Measurements from ENCODE around the gene MRPL36. TPM values are rescaled to one million over a fixed set of nuclear protein-coding genes. Genes with fewer than 3 reads are reported as not detected.
A peak's percentile ranks its signal among the peaks of the same experiment; 100 is the strongest.
"Not testable (repeated sequence)": the region's sequence is repeated elsewhere in the genome, so short reads cannot be mapped to it uniquely, and the experiment has no call there.

MRPL36 gene
- 10 to 100 TPM; 22.7 to 32.5 (median 27.5) TPM for polyA plus RNA-seq (ENCODE audit: insufficient read depth in 1 of 5, insufficient read length in 5 of 5, low replicate concordance in 1 of 5)
- long read RNA-seq, donor 1, transcript MRPL36-204 (2 exons, 686 nt), result minor isoform, 7 of 404 reads
- long read RNA-seq, donor 1, transcript MRPL36-202 (2 exons, 610 nt), result major isoform, 23 of 404 reads
- long read RNA-seq, donor 1, partial matches to known transcripts, result 89 of 404 reads
- long read RNA-seq, donor 1, other reads (novel, unspliced or antisense), result 285 of 404 reads
- long read RNA-seq, donor 2, transcript MRPL36-202 (2 exons, 610 nt), result minor isoform, 9 of 196 reads
- long read RNA-seq, donor 2, transcript MRPL36-204 (2 exons, 686 nt), result major isoform, 10 of 196 reads
- long read RNA-seq, donor 2, partial matches to known transcripts, result 32 of 196 reads
- long read RNA-seq, donor 2, other reads (novel, unspliced or antisense), result 145 of 196 reads
- long read RNA-seq, donor 3, transcript MRPL36-204 (2 exons, 686 nt), result major isoform, 7 of 11 reads
- long read RNA-seq, donor 3, partial matches to known transcripts, result 0 of 11 reads
- long read RNA-seq, donor 3, other reads (novel, unspliced or antisense), result 0 of 11 reads
- long read RNA-seq, donor 4, transcript MRPL36-202 (2 exons, 610 nt), result minor isoform, 5 of 192 reads
- long read RNA-seq, donor 4, transcript MRPL36-204 (2 exons, 686 nt), result major isoform, 10 of 192 reads
- long read RNA-seq, donor 4, partial matches to known transcripts, result 41 of 192 reads
- long read RNA-seq, donor 4, other reads (novel, unspliced or antisense), result 136 of 192 reads
- long read RNA-seq, donor 5, transcript MRPL36-202 (2 exons, 610 nt), result major isoform, 27 of 412 reads
- long read RNA-seq, donor 5, transcript MRPL36-204 (2 exons, 686 nt), result minor isoform, 18 of 412 reads
- long read RNA-seq, donor 5, partial matches to known transcripts, result 75 of 412 reads
- long read RNA-seq, donor 5, other reads (novel, unspliced or antisense), result 292 of 412 reads
- long read RNA-seq, donor 6, transcript MRPL36-204 (2 exons, 686 nt), result major isoform, 10 of 288 reads
- long read RNA-seq, donor 6, transcript MRPL36-202 (2 exons, 610 nt), result major isoform, 10 of 288 reads
- long read RNA-seq, donor 6, partial matches to known transcripts, result 26 of 288 reads
- long read RNA-seq, donor 6, other reads (novel, unspliced or antisense), result 240 of 288 reads
- long read RNA-seq, donor 7, transcript MRPL36-202 (2 exons, 610 nt), result major isoform, 16 of 28 reads
- long read RNA-seq, donor 7, transcript MRPL36-204 (2 exons, 686 nt), result minor isoform, 12 of 28 reads
- long read RNA-seq, donor 7, partial matches to known transcripts, result 0 of 28 reads
- long read RNA-seq, donor 7, other reads (novel, unspliced or antisense), result 0 of 28 reads
- long read RNA-seq, donor 8, transcript MRPL36-202 (2 exons, 610 nt), result major isoform, 9 of 12 reads
- long read RNA-seq, donor 8, partial matches to known transcripts, result 0 of 12 reads
- long read RNA-seq, donor 8, other reads (novel, unspliced or antisense), result 0 of 12 reads

GRCh38 chr5:1799602-1800471 is at the start of gene MRPL36:
Gene MRPL36, minus strand, starts transcription at chr5:1799837. Its CDS starts 902 bp downstream, at chr5:1798935.
- DNase-seq, result peak; percentile 90 to 93

GRCh38 chr5:1847611-1848010 is 48.0 kb upstream of the MRPL36 start:
- no peak for DNase-seq

- DNase-seq, result no peak
Measured at GRCh38 chr5:1847056-1847455, 47.4 kb upstream of the MRPL36 start.

- DNase-seq, result no peak
Measured at GRCh38 chr5:1846583-1846982, 46.9 kb upstream of the MRPL36 start.

- no peak for DNase-seq
Measured at GRCh38 chr5:1845696-1846095, 46.1 kb upstream of the MRPL36 start.

- DNase-seq, result no peak
Measured at GRCh38 chr5:1844708-1845436, 45.2 kb upstream of the MRPL36 start.

GRCh38 chr5:1843761-1844160 is 44.1 kb upstream of the MRPL36 start:
- DNase-seq, result not testable (repeated sequence)

- DNase-seq, result no peak
Measured at GRCh38 chr5:1842004-1842819, 42.6 kb upstream of the MRPL36 start.

GRCh38 chr5:1840741-1841521 is 41.3 kb upstream of the MRPL36 start:
- DNase-seq, result no peak

GRCh38 chr5:1840071-1840547 is 40.5 kb upstream of the MRPL36 start:
- DNase-seq, result no peak

GRCh38 chr5:1838013-1838412 is 38.4 kb upstream of the MRPL36 start:
- no peak for DNase-seq

GRCh38 chr5:1836891-1837880 is 37.5 kb upstream of the MRPL36 start:
- no peak for DNase-seq

- no peak for DNase-seq
Measured at GRCh38 chr5:1836176-1836890, 36.7 kb upstream of the MRPL36 start.

GRCh38 chr5:1835431-1835830 is 35.8 kb upstream of the MRPL36 start:
- no peak for DNase-seq

- DNase-seq, result no peak
Measured at GRCh38 chr5:1834721-1835429, 35.2 kb upstream of the MRPL36 start.

Data from right lung (tissue), 10 donors.